ENCODE measurements around the gene CXXC5. TPM values are rescaled to one million over a fixed set of nuclear protein-coding genes. Genes with fewer than 3 reads are reported as not detected.

CXXC5 gene
- total and polyA plus RNA-seq, 9 donors: 4.4 to 35.7 (median 8.7) TPM

DNA sequence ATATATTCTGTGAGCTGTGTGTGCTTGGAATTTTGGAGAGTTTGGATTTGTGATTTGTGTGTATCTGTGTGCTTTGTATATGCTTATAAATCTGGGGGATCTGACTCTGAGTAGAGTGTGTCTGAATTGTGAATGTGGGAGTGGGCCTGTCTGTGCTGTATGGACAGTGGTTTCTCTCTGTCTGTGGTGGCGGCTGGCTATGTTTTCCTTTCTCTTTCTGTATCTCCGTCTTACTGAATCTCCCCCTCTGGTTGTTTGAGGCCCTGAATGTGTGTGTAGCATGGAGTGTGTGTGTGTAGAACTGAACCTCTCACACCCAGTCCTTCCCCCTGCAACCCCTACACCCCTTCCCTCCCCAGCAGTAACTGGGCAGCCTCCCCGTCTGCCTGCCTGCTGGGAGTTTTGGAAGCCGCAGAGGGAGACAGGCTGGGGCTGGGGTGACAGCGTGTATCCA, 4.7 kb downstream of the CXXC5 start:
- Histone ChIP-seq H3K4me1 (ENCODE audit: insufficient read depth) (peaks cover 21% of the 10 kb centered on the region), H3K27ac (no peak overlapping the region), H3K36me3 (no peaks in the 10 kb centered on the region), H3K4me3 (no peak overlapping the region), H3K27me3 (peaks cover 2% of the 10 kb centered on the region), H3K9me3 (no peaks in the 10 kb centered on the region)
- 54 to 64% (median 63%) methylated on average over 5 of the region's 5 CpGs for WGBS, 3 donors
- intact Hi-C loops (cut with DNase I): no loop called here
- no peak for DNase-seq
- TF ChIP-seq, protein P1, sequence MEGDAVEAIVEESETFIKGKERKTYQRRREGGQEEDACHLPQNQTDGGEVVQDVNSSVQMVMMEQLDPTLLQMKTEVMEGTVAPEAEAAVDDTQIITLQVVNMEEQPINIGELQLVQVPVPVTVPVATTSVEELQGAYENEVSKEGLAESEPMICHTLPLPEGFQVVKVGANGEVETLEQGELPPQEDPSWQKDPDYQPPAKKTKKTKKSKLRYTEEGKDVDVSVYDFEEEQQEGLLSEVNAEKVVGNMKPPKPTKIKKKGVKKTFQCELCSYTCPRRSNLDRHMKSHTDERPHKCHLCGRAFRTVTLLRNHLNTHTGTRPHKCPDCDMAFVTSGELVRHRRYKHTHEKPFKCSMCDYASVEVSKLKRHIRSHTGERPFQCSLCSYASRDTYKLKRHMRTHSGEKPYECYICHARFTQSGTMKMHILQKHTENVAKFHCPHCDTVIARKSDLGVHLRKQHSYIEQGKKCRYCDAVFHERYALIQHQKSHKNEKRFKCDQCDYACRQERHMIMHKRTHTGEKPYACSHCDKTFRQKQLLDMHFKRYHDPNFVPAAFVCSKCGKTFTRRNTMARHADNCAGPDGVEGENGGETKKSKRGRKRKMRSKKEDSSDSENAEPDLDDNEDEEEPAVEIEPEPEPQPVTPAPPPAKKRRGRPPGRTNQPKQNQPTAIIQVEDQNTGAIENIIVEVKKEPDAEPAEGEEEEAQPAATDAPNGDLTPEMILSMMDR (IDR thresholded peaks at IDR 0.05): no peak
- TF ChIP-seq POLR2A (IDR thresholded peaks at IDR 0.05): no peak
- TF ChIP-seq EP300 (IDR thresholded peaks at IDR 0.05): no peak

GRCh38 chr5:139653616-139654015, 5.5 kb downstream of the CXXC5 start:
- Histone ChIP-seq H3K27ac (no peak overlapping the region), H3K9me3 (no peaks in the 10 kb centered on the region), H3K4me3 (no peak overlapping the region), H3K36me3 (no peaks in the 10 kb centered on the region), H3K27me3 (peaks cover 2% of the 10 kb centered on the region), H3K4me1 (ENCODE audit: insufficient read depth) (peaks cover 21% of the 10 kb centered on the region)
- 86 to 92% (median 87%) methylated on average over 5 of the region's 5 CpGs for WGBS, 3 donors
- intact Hi-C loops (cut with DNase I): no loop called here
- TF ChIP-seq, protein P1 (IDR thresholded peaks at IDR 0.05): no peak
- no peak for TF ChIP-seq EP300 (IDR thresholded peaks at IDR 0.05)
- no peak for DNase-seq

DNA sequence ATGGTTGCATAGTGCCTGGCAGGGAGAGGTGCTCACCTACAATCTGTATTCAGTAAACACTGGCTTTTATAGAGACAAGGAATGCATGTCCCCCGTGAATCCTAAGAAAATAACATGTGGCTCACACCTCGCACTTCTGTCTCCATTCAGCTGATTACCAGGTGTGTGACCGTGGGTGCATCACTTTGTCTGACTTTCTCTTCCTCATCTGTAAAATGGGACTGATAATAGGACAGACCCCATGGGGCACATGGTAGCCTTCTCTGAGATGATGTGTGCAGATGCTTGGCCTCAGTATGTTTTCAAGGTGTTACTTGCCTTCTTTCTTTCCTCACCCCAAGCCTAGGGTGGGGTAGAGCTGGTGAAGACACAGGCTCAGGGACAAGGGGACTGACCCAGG, 6.3 kb downstream of the CXXC5 start:
- intact Hi-C loops (cut with DNase I): no loop called here
- 91 to 97% (median 94%) methylated on average over 3 of the region's 3 CpGs for WGBS, 3 donors
- Histone ChIP-seq H3K4me3 (no peak overlapping the region), H3K27me3 (peaks cover 2% of the 10 kb centered on the region), H3K36me3 (no peaks in the 10 kb centered on the region), H3K4me1 (ENCODE audit: insufficient read depth) (peaks cover 26% of the 10 kb centered on the region), H3K9me3 (no peaks in the 10 kb centered on the region), H3K27ac (no peak overlapping the region)
- TF ChIP-seq POLR2A (IDR thresholded peaks at IDR 0.05) (no peak), EP300 (IDR thresholded peaks at IDR 0.05) (no peak)
- TF ChIP-seq, protein P1 (IDR thresholded peaks at IDR 0.05): no peak
- no peak for DNase-seq

GRCh38 chr5:139654871-139655491, 6.8 kb downstream of the CXXC5 start:
- peaks cover 2% of the 10 kb centered on the region for H3K27me3 ChIP-seq
- intact Hi-C loops (cut with DNase I): no loop called here
- no peak overlapping the region for H3K4me3 ChIP-seq
- H3K27ac ChIP-seq: peak overlapping the region in 1 of 2 donors; percentile 23
- whole genome bisulfite sequencing, 3 donors: 85 to 91% (median 87%) methylated on average over 13 of the region's 13 CpGs
- peaks cover 24% of the 10 kb centered on the region for H3K4me1 ChIP-seq (ENCODE audit: insufficient read depth)
- DNase-seq: no peak
- no peak for TF ChIP-seq EP300 (IDR thresholded peaks at IDR 0.05)
- no peak for TF ChIP-seq POLR2A (IDR thresholded peaks at IDR 0.05)
- TF ChIP-seq, protein P1 (IDR thresholded peaks at IDR 0.05): no peak
- H3K9me3 ChIP-seq: no peaks in the 10 kb centered on the region
- no peaks in the 10 kb centered on the region for H3K36me3 ChIP-seq
